Activated CD8-positive, alpha-beta memory T cell treated with anti-CD3 and anti-CD28 coated beads for 24 hours (primary cell): ENCODE measurements around the gene AP4B1.

Source experiments
- DNase-seq: peaks from one replicate; pipeline ENCODE4 v3.0.0-alpha.2; 2020

Gene AP4B1

GRCh38 chr1:113891631-113892220 lies 12.9 kb downstream of the AP4B1 start:
- DNase-seq = no peak

DNA sequence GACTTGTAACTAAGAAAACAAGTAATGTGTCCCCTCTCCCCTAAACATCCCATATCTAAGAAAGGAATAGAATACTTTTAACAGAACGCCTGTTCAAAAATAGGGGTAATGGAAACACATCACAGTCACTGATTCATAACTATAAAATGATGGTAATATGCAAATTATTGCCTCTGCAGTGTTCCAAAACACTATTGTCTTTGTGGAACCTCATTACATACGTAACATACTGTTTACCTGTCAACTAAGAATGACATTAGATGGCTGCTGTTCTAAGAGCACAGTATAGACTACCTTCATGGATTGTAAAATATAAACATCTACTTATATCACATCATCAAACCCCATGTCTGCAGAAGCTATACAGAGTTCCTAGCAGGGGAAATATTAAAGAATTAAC lies 13.8 kb downstream of the AP4B1 start:
- no peak for DNase-seq

DNA sequence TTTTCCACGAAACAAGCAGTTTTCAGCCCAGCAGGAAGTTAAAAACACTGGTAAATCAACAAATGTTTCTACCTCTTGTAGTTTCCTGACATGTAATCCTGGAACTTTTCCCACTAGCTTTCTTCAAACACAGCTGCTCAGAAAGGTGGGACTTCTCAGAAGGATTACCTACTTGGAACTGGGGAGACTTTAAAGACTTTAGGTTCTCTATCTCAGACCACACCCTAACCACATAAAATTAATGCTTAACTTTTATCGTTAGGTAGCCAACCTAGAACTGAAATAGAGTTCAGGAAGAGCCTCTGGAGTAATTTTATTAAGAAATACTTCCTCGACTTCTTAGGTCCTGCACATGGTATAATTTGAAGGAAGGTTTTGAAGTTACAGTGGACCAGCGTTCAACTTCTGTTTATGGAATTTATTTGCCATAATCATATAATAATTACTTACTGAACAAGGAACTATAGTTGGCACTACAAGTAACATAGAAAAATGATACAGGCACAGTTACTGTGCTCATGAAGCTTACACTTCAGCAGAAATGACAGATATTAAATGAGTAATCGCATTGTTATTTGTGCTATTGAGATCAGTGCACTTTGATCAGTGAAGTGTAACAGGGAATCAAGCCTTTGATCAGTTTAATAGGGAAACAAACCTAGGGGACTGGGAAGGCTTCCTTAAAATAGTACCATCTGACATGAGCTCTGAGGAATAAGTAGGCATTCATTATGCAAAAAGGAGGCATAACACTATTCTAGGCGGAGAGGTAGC lies 17.0 kb downstream of the AP4B1 start, which contains the start of gene BCL2L15:
BCL2L15 (minus strand) TSS at position 180 of the 774 bp plus-strand sequence. CDS start 206 bp downstream, outside the sequence.
- no peak for DNase-seq

DNA sequence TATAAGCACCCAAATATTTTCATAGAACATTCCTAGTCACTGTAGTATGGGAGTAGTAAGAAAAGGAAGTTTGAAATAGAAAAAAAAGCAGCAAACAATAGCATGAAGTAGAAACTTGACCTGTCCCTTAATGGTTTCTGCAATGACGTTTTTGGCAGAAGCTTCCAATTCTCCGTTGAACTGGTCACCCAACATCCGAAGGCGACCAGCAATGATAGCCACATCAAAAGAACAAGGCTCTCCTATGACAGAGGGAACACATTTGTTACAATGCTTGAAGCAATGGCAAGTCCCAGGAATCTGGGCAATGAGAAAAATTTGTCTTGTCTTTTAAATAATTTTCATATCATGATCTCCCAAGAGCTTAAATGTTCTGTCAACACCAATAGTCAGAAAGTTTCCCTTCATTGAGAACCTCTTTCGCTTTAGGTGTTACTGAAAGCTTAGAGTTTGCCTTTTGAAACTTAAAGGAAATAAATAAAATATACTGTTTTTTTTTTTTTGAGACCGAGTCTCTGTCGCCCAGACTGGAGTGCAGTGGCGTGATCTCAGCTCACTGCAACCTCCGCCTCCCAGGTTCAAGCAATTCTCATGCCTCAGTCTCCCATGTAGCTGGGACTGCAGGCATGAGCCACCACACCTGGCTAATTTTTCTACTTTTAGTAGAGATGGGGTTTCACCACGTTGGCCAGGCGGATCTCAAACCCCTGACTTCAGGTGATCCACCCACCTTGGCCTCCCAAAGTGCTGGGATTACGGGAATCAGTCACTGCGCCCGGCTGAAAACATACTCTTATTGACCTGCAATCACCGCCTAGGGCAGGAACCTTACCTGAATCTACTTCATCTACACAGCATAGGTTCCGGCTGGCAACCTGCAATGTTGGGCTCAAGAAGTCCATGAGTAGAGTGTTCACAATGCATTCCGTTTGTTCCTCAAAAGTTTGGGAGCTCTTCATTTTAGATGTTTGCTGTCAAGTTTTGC lies 17.9 kb downstream of the AP4B1 start:
- no peak for DNase-seq

DNA sequence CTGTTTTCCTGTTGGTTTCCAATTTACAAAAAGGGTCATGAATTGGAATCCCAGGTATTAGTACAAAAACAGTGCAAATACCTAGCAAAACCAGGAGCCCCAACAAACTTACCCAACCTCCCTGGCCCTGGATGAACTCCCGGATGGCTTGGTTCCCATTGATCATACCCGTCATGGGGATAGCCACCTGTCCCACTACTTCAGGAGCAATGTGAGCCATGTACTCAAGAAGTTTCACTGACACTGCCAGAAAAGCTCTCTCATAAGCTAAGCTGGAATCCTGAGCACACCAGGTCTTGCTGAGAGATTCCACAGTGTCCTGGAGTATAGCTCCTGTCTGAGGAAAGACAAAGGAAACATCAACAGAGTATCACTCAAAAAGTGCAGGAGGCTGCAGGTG lies 22.9 kb downstream of the AP4B1 start:
- no peak for DNase-seq

DNA sequence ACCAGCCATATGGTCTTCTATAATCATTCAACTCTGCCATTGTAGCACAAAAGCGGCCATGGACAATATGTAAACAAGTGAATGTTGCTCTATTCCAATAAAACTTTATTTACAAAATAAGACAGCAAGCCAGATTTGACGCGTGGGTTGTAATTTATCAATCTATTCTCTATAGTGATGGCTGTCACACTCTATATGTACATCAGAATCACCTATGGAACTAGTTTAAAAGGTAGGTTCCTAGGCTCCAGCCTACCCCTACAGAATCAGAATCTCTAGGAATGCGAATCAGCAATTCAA lies 24.9 kb downstream of the AP4B1 start:
- no peak for DNase-seq

GRCh38 chr1:113876176-113876575 lies 28.4 kb downstream of the AP4B1 start:
- DNase-seq = no peak

- DNase-seq = no peak
Observed at GRCh38 chr1:113875714-113876113, 28.9 kb downstream of the AP4B1 start.

DNA sequence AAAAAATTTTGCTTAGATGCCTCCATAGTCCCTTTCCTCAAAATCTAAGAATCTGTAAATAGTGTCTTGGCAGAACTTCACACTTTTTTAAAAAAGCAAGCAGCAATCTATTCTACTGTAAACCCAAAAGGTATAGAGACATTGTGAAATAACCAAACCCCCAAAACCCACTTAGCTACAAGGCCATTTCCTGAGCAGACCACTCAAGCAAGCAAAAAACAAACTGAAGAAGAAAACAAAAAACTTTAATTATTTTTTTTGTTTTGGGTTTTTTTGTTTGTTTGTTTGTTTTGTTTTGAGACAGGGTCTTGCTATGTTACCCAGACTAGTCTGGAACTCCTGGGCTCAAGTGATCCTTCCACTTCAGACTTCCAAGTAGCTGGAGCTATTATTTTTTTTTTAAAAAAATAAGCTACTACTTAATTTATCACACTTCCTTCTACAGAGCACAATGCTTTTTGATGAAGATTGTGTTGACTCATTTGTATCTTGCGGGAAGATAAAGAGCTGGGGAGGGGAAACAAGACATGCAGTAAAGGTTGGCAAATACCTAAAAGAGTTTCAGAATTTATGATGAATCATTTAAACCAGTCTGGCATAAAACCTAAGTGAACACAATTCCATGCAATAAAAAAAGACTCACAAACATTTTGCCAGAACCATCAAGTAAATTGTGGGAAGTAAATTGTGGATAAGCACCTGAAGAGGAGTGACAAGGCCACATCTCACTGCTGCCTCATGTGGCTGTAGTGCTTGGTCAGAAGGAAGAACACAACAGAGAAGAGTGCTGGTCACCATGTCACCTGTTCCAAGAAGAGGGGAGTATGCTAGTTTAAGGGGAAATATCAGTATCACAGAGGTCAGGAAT lies 30.4 kb downstream of the AP4B1 start:
- peak; percentile 63 for DNase-seq

GRCh38 chr1:113872219-113872935 lies 32.2 kb downstream of the AP4B1 start:
- no peak for DNase-seq

- peak; percentile 82 for DNase-seq
Observed at GRCh38 chr1:113871597-113872113, 32.9 kb downstream of the AP4B1 start, which contains the start of gene PTPN22. Gene PTPN22 (minus strand): TSS chr1:113871712.

GRCh38 chr1:113870778-113871177 lies 33.8 kb downstream of the AP4B1 start:
- no peak for DNase-seq

- peak; percentile 66 for DNase-seq
Observed at GRCh38 chr1:113868387-113869083, 36.1 kb downstream of the AP4B1 start.

DNA sequence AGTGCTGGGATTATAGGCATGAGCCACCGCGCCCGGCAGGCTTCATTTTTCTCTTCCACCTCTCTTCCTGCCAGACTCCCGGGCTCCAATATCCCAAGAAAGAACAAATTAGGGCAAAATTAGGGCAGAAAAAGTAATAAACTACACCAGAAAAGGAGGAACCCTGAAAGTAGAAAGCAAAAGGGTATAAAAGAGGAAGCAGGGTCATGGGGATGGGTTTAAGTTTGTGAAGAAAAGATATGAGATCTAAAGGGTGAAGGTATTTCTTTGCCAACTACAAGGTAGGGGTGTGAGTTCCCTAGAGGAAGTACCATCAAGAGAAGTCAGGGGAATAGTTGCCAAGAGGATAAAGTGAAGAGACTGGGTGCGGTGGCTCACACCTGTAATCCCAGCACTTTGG lies 43.0 kb downstream of the AP4B1 start:
- DNase-seq = no peak

DNA sequence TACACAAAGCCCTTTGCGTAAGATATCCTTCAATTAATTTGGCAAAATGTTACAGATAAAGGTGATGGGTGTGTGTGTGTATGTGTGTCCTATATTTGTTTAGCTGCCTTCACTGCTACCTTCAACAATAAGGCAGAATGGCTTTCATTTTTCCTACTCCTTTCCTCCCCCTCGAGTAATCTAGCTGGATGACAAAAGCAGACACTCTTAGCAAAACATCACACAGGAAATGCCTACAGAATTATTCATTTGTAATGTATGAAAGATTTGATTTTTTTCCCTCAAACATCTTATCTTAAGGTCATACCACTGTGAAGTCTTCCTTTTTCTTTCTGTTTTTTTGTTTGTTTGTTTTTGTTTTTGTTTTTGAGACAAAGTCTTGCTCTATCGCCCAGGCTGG lies 43.7 kb downstream of the AP4B1 start:
- no peak for DNase-seq

GRCh38 chr1:113859478-113860175 lies 45.0 kb downstream of the AP4B1 start:
- no peak for DNase-seq

DNA sequence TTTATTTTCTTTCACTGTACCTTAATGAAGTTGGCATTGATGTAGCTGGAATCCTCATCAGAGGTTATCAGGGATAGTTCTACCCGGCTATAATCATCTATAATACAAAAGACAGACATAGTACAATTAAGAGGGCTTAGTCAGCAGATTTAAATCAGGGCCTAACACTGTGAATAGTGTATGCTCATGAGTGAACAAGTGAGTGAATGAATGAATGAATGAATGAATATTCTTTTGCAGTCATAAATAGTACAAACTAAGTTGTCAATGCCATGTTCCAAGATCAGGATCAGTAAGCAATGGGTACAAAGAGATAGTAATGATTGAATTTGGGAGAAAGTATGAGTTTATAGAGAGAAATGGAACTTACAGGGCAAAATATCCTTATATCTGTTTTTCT lies 45.6 kb downstream of the AP4B1 start:
- no peak for DNase-seq

GRCh38 chr1:113858418-113858817 lies 46.2 kb downstream of the AP4B1 start:
- DNase-seq = no peak

DNA sequence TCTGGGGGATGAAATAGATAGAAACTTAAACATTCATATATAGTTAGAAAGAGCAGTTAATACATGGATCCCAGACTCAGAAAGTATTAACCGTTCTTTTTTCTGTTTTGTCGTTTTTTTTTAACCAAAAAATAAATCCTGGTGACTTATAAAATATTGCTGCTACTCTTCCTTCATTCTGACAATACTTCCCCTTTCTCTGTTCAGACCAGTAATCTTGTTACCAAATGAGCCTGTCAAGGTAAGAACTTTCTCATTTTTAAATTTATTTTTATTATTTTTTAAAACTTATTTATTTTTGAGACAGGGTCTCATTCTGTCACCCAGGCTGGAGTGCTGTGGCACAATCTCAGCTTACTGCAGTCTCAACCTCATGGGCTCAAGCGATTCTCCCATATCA lies 46.8 kb downstream of the AP4B1 start:
- no peak for DNase-seq

DNA sequence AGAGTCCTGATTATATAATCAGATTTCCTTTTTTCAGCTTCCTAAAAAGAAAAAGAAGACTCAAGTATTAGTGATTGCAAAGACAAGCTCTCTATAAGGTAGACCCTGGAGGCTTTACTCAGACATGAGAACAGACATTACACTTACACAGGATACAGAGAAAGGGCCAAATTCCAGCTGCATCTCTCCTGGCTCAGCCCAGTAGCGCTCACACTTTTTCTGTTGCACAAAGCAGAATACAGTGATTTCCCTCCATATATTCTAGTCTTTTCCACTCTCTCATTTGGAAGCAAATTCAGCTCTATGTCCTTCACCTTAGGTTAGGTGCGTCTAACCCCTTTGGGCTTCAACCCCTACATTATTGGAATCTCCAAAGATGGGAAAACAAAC lies 48.2 kb downstream of the AP4B1 start:
- DNase-seq = no peak
